NB4 (cell line): ENCODE data around the gene AHDC1.

Experiments used
- DNase-seq: peaks from one replicate; pipeline ENCODE4 v3.0.0; 2010; ENCODE audit warnings: low read depth
- H3K4me3 ChIP-seq: one replicate; pipeline ENCODE4 v1.5.1; 2011; ENCODE audit warnings: mild to moderate bottlenecking, low read depth, low read length, moderate library complexity
- CTCF ChIP-seq: IDR thresholded peaks from one replicate; pipeline ENCODE4 v1.5.1; 2012; ENCODE audit warnings: low read depth, low read length
- MAX ChIP-seq: IDR thresholded peaks from 2 replicates; pipeline ENCODE4 v1.6.1; 2011; ENCODE audit warnings: low read depth, low read length
- MYC ChIP-seq: IDR thresholded peaks from 2 replicates; pipeline ENCODE4 v1.6.1; 2011; ENCODE audit warnings: low read depth, low read length
- POLR2A ChIP-seq: IDR thresholded peaks from 2 replicates; pipeline ENCODE4 v1.6.1; 2011; ENCODE audit warnings: mild to moderate bottlenecking; ENCODE audit not compliant: insufficient read length; ENCODE audit errors: extremely low read depth

AHDC1 gene

GRCh38 chr1:27513958-27514357, 90.0 kb downstream of the AHDC1 start:
- H3K4me3 ChIP-seq, result no peak overlapping the region
- peak; percentile 52 for DNase-seq
- TF ChIP-seq POLR2A (no peak), CTCF (no peak), MAX (no peak), MYC (no peak)

GRCh38 chr1:27513528-27513927, 90.4 kb downstream of the AHDC1 start:
- no peak overlapping the region for H3K4me3 ChIP-seq
- TF ChIP-seq MYC, result no peak
- no peak for TF ChIP-seq CTCF
- no peak for TF ChIP-seq POLR2A
- TF ChIP-seq MAX, result no peak
- DNase-seq, result no peak

GRCh38 chr1:27509127-27510080, 94.5 kb downstream of the AHDC1 start:
- TF ChIP-seq MAX (no peak), MYC (no peak), POLR2A (no peak), CTCF (no peak)
- no peak overlapping the region for H3K4me3 ChIP-seq
- DNase-seq, result no peak

- TF ChIP-seq MYC (peak; percentile 48; the same call in 1 of the 2 replicates), CTCF (peak; percentile 11), POLR2A (no peak), MAX (peak; percentile 76)
- peak; percentile 53 for DNase-seq
- no peak overlapping the region for H3K4me3 ChIP-seq
These were observed 95.8 kb downstream of the AHDC1 start for GRCh38 chr1:27507960-27508665.

GRCh38 chr1:27506703-27507102, 97.2 kb downstream of the AHDC1 start:
- no peak overlapping the region for H3K4me3 ChIP-seq
- no peak for TF ChIP-seq POLR2A
- no peak for TF ChIP-seq MAX
- no peak for TF ChIP-seq MYC
- TF ChIP-seq CTCF, result no peak
- DNase-seq, result no peak
